GM23338 (cell line): Measurements from ENCODE around the gene FNIP2. TPM values are rescaled to one million over a fixed set of nuclear protein-coding genes. Genes with fewer than 3 reads are reported as not detected.

Experiments
- ATAC-seq: fragments of 200-7000 bp; cut with Tn5 transposase; 3 replicates; pipeline ENCODE4 v1.9.1; 2020
- DNase-seq: peaks from one replicate; pipeline ENCODE4 v3.0.0-alpha.2; 2015; ENCODE audit warnings: low spot score
- H2AFZ ChIP-seq: fragments of 200-600 bp; sonication (generic); 2 replicates; pipeline ENCODE4 v1.8.0; 2016; ENCODE audit warnings: antibody characterized with exemption, mild to moderate bottlenecking, moderate library complexity
- H3F3A ChIP-seq: fragments of 200-600 bp; sonication (generic); replicated peaks from 2 replicates; pipeline ENCODE4 v1.8.0; 2017; ENCODE audit warnings: antibody characterized with exemption, mixed run types, low read depth
- H3K27ac ChIP-seq: fragments of 200-600 bp; sonication (generic); 2 replicates; pipeline ENCODE4 v1.6.1; 2016; ENCODE audit warnings: low read depth
- H3K27me3 ChIP-seq: fragments of 200-600 bp; sonication (generic); 2 replicates; pipeline ENCODE4 v1.8.0; 2016; ENCODE audit warnings: mild to moderate bottlenecking, mixed run types, moderate library complexity; ENCODE audit not compliant: insufficient read depth
- H3K36me3 ChIP-seq: fragments of 200-600 bp; sonication (generic); 2 replicates; pipeline ENCODE4 v1.8.0; 2016; ENCODE audit warnings: mild to moderate bottlenecking; ENCODE audit not compliant: insufficient read depth
- H3K4me1 ChIP-seq: fragments of 200-600 bp; sonication (generic); 2 replicates; pipeline ENCODE4 v1.8.0; 2016; ENCODE audit warnings: mild to moderate bottlenecking, moderate library complexity; ENCODE audit not compliant: insufficient read depth
- H3K4me2 ChIP-seq: fragments of 200-600 bp; sonication (generic); 2 replicates; pipeline ENCODE4 v1.7.1; 2017; ENCODE audit warnings: mixed run types
- H3K4me3 ChIP-seq: fragments of 200-600 bp; sonication (generic); 2 replicates; pipeline ENCODE4 v1.6.1; 2016; ENCODE audit warnings: mixed run types
- H3K79me2 ChIP-seq: fragments of 200-600 bp; sonication (generic); replicated peaks from 2 replicates; pipeline ENCODE4 v1.8.0; 2017; ENCODE audit warnings: mild to moderate bottlenecking; ENCODE audit not compliant: insufficient read depth
- H3K9me2 ChIP-seq: fragments of 200-600 bp; sonication (generic); 2 replicates; pipeline ENCODE4 v1.8.0; 2017; ENCODE audit not compliant: insufficient read depth
- H4K20me1 ChIP-seq: fragments of 200-600 bp; sonication (generic); replicated peaks from 2 replicates; pipeline ENCODE4 v1.8.0; 2017; ENCODE audit warnings: mild to moderate bottlenecking; ENCODE audit not compliant: insufficient read depth
- H3K27ac Mint-ChIP-seq: 2 replicates; pipeline ENCODE4 v1.8.0; 2020; ENCODE audit warnings: inconsistent platforms, mild to moderate bottlenecking, moderate library complexity, mixed read lengths
- H3K27me3 Mint-ChIP-seq: 3 replicates; pipeline ENCODE4 v1.8.0; 2022; ENCODE audit warnings: low read depth, mild to moderate bottlenecking, moderate library complexity, mixed read lengths, inconsistent platforms; ENCODE audit not compliant: insufficient read depth, poor library complexity
- H3K36me3 Mint-ChIP-seq: 3 replicates; pipeline ENCODE4 v1.8.0; 2021; ENCODE audit warnings: low read depth, mild to moderate bottlenecking, inconsistent platforms, moderate library complexity, mixed read lengths
- H3K4me1 Mint-ChIP-seq: 3 replicates; pipeline ENCODE4 v1.8.0; 2020; ENCODE audit warnings: mild to moderate bottlenecking, inconsistent platforms, mixed read lengths
- H3K4me3 Mint-ChIP-seq: 3 replicates; pipeline ENCODE4 v1.8.0; 2021; ENCODE audit warnings: moderate library complexity, mild to moderate bottlenecking, inconsistent platforms, mixed read lengths
- H3K9me3 Mint-ChIP-seq: 3 replicates; pipeline ENCODE4 v1.8.0; 2020; ENCODE audit warnings: moderate library complexity, mild to moderate bottlenecking, inconsistent platforms, mixed read lengths
- CREB1 ChIP-seq: fragments of 250-450 bp; sonication (Bioruptor Pico); IDR thresholded peaks from 2 replicates; pipeline ENCODE4 v1.5.0; 2020; ENCODE audit warnings: low read depth, mild to moderate bottlenecking, moderate library complexity
- EZH2 ChIP-seq: fragments of 200-600 bp; sonication (generic); IDR thresholded peaks from one replicate; pipeline ENCODE4 v1.8.0; 2017; ENCODE audit warnings: antibody characterized with exemption, mild to moderate bottlenecking, low read depth; ENCODE audit not compliant: unreplicated experiment
- EZH2phosphoT487 ChIP-seq: fragments of 200-600 bp; sonication (generic); IDR thresholded peaks from one replicate; pipeline ENCODE4 v1.8.1; 2018; ENCODE audit warnings: antibody characterized with exemption; ENCODE audit not compliant: unreplicated experiment
- JUNB ChIP-seq: IDR thresholded peaks from one replicate; pipeline ENCODE4 v1.6.1; 2016; ENCODE audit warnings: antibody characterized with exemption; ENCODE audit not compliant: unreplicated experiment
- NANOG ChIP-seq: IDR thresholded peaks from 2 replicates; pipeline ENCODE4 v1.6.1; 2016; ENCODE audit warnings: antibody characterized with exemption, borderline replicate concordance
- POLR2AphosphoS5 ChIP-seq: IDR thresholded peaks from 2 replicates; pipeline ENCODE4 v1.6.1; 2016; ENCODE audit warnings: antibody characterized with exemption, low read depth
- STAT1 ChIP-seq: IDR thresholded peaks from one replicate; pipeline ENCODE4 v1.6.1; 2016; ENCODE audit warnings: antibody characterized with exemption; ENCODE audit not compliant: unreplicated experiment
- ZNF114 ChIP-seq: fragments of 250-450 bp; sonication (Bioruptor Pico); IDR thresholded peaks from 2 replicates; pipeline ENCODE4 v1.5.0; 2020; ENCODE audit warnings: mild to moderate bottlenecking, moderate library complexity
- ZNF331 ChIP-seq: fragments of 250-450 bp; sonication (Bioruptor Pico); IDR thresholded peaks from 2 replicates; pipeline ENCODE4 v1.5.0; 2020; ENCODE audit warnings: low read depth, mild to moderate bottlenecking, moderate library complexity
- polyA plus RNA-seq: library from polyadenylated mRNA; unstranded; fragments of >200 nt; fragmentation: Nextera tagmentation; extraction: Ambion mirVana; gene quantifications from 2 replicates; pipeline ENCODE4 v1.2.1, GENCODE V29; 2016
- total RNA-seq: library from RNA; depleted of rRNA; stranded (reverse); fragments of >200 nt; shearing (Covaris generic); gene quantifications from 2 replicates; pipeline ENCODE4 v1.2.3, GENCODE V29; 2014
- TF ChIP-seq, protein P1 (sequence below): IDR thresholded peaks from 2 replicates; pipeline ENCODE4 v1.6.1; 2016; ENCODE audit warnings: antibody characterized with exemption
- TF ChIP-seq, protein P2 (sequence below), 2 experiments: fragments of 200-600 bp in 1 of 2; sonication (generic) in 1 of 2; conservative IDR thresholded peaks; 2 replicates each; pipeline versions ENCODE4 v1.5.1 to v1.6.1; 2016 to 2017; ENCODE audit warnings: antibody characterized with exemption in 2 of 2, low read depth in 2 of 2, mild to moderate bottlenecking in 2 of 2, moderate library complexity in 1 of 2
- TF ChIP-seq, protein P3 (sequence below): IDR thresholded peaks from one replicate; pipeline ENCODE4 v1.6.1; 2018; ENCODE audit warnings: antibody characterized with exemption; ENCODE audit not compliant: unreplicated experiment
- TF ChIP-seq, protein P4 (sequence below): fragments of 250-450 bp; sonication (Bioruptor Pico); IDR thresholded peaks from 2 replicates; pipeline ENCODE4 v1.5.0; 2020; ENCODE audit warnings: mild to moderate bottlenecking, moderate library complexity

Gene FNIP2
- total and polyA plus RNA-seq, 2 experiments from 2014 or later = 2.7 to 17.2 TPM

DNA sequence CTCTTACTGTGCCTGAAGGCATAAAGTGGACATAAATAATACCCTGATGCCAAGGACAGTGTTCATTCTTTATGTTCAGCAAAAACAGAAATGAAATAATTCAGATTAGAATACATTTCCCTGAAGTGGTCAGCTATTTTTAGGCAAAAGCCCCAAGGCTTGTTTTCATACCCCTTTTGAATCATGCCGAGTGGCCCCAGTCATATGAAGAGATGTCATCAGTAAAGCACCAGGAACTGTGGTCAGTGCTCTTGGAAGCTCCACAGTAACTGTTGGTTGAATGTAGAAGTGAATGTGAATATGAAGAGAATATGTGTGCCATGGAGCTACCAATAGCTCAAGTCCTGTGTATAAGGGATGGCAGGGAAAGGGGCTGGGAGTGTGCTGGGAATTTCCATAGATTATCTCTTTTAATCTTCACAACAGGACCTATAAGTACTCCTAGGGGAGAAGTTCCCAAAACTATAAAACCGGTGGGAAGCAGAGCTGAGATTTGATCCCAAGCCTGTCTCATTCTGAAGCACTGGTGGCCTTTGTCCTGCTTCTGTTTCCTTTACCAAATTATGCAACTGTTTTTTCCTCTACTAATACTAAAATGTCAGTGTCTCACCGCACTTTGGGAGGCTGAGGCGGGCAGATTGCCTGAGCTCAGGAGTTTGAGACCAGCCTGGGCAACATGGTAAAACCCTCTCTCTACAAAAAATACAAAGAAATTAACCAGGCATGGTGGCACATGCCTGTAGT lies 52.6 kb downstream of the FNIP2 start:
- Histone ChIP-seq H3F3A (no peaks in the 10 kb centered on the region), H2AFZ (no peak overlapping the region), H3K27ac (no peak overlapping the region), H3K36me3 (no peaks in the 10 kb centered on the region), H3K9me2 (no peaks in the 10 kb centered on the region), H3K4me1 (0 out of 2 replicates have a peak, but pooled peaks cover 3% of the 10 kb centered on the region), H3K4me3 (no peak overlapping the region), H3K4me2 (no peak overlapping the region), H3K27me3 (no peaks in the 10 kb centered on the region), H3K79me2 (no peaks in the 10 kb centered on the region; the same call in 1 of the 2 replicates), H4K20me1 (no peaks in the 10 kb centered on the region)
- H3K27ac Mint-ChIP-seq = no peak overlapping the region
- no peak overlapping the region for H3K4me3 Mint-ChIP-seq
- ATAC-seq (no peak), DNase-seq (no peak)
- TF ChIP-seq ZNF331 (CRISPR knock-in tag) = no peak
- no peak for TF ChIP-seq EZH2phosphoT487
- no peak for TF ChIP-seq EZH2
- TF ChIP-seq CREB1 = no peak
- TF ChIP-seq JUNB = no peak
- TF ChIP-seq, protein P1, sequence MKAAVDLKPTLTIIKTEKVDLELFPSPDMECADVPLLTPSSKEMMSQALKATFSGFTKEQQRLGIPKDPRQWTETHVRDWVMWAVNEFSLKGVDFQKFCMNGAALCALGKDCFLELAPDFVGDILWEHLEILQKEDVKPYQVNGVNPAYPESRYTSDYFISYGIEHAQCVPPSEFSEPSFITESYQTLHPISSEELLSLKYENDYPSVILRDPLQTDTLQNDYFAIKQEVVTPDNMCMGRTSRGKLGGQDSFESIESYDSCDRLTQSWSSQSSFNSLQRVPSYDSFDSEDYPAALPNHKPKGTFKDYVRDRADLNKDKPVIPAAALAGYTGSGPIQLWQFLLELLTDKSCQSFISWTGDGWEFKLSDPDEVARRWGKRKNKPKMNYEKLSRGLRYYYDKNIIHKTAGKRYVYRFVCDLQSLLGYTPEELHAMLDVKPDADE = no peak
- TF ChIP-seq, protein P2, sequence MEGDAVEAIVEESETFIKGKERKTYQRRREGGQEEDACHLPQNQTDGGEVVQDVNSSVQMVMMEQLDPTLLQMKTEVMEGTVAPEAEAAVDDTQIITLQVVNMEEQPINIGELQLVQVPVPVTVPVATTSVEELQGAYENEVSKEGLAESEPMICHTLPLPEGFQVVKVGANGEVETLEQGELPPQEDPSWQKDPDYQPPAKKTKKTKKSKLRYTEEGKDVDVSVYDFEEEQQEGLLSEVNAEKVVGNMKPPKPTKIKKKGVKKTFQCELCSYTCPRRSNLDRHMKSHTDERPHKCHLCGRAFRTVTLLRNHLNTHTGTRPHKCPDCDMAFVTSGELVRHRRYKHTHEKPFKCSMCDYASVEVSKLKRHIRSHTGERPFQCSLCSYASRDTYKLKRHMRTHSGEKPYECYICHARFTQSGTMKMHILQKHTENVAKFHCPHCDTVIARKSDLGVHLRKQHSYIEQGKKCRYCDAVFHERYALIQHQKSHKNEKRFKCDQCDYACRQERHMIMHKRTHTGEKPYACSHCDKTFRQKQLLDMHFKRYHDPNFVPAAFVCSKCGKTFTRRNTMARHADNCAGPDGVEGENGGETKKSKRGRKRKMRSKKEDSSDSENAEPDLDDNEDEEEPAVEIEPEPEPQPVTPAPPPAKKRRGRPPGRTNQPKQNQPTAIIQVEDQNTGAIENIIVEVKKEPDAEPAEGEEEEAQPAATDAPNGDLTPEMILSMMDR (conservative IDR thresholded peaks at IDR 0.05; ENCODE audit: low read depth in 2 of 2) = no peak
- TF ChIP-seq NANOG = no peak
- TF ChIP-seq STAT1 = no peak
- TF ChIP-seq POLR2AphosphoS5 = no peak
- no peak for TF ChIP-seq ZNF114 (CRISPR knock-in tag)
- TF ChIP-seq, protein P3, sequence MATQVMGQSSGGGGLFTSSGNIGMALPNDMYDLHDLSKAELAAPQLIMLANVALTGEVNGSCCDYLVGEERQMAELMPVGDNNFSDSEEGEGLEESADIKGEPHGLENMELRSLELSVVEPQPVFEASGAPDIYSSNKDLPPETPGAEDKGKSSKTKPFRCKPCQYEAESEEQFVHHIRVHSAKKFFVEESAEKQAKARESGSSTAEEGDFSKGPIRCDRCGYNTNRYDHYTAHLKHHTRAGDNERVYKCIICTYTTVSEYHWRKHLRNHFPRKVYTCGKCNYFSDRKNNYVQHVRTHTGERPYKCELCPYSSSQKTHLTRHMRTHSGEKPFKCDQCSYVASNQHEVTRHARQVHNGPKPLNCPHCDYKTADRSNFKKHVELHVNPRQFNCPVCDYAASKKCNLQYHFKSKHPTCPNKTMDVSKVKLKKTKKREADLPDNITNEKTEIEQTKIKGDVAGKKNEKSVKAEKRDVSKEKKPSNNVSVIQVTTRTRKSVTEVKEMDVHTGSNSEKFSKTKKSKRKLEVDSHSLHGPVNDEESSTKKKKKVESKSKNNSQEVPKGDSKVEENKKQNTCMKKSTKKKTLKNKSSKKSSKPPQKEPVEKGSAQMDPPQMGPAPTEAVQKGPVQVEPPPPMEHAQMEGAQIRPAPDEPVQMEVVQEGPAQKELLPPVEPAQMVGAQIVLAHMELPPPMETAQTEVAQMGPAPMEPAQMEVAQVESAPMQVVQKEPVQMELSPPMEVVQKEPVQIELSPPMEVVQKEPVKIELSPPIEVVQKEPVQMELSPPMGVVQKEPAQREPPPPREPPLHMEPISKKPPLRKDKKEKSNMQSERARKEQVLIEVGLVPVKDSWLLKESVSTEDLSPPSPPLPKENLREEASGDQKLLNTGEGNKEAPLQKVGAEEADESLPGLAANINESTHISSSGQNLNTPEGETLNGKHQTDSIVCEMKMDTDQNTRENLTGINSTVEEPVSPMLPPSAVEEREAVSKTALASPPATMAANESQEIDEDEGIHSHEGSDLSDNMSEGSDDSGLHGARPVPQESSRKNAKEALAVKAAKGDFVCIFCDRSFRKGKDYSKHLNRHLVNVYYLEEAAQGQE = no peak
- TF ChIP-seq, protein P4, sequence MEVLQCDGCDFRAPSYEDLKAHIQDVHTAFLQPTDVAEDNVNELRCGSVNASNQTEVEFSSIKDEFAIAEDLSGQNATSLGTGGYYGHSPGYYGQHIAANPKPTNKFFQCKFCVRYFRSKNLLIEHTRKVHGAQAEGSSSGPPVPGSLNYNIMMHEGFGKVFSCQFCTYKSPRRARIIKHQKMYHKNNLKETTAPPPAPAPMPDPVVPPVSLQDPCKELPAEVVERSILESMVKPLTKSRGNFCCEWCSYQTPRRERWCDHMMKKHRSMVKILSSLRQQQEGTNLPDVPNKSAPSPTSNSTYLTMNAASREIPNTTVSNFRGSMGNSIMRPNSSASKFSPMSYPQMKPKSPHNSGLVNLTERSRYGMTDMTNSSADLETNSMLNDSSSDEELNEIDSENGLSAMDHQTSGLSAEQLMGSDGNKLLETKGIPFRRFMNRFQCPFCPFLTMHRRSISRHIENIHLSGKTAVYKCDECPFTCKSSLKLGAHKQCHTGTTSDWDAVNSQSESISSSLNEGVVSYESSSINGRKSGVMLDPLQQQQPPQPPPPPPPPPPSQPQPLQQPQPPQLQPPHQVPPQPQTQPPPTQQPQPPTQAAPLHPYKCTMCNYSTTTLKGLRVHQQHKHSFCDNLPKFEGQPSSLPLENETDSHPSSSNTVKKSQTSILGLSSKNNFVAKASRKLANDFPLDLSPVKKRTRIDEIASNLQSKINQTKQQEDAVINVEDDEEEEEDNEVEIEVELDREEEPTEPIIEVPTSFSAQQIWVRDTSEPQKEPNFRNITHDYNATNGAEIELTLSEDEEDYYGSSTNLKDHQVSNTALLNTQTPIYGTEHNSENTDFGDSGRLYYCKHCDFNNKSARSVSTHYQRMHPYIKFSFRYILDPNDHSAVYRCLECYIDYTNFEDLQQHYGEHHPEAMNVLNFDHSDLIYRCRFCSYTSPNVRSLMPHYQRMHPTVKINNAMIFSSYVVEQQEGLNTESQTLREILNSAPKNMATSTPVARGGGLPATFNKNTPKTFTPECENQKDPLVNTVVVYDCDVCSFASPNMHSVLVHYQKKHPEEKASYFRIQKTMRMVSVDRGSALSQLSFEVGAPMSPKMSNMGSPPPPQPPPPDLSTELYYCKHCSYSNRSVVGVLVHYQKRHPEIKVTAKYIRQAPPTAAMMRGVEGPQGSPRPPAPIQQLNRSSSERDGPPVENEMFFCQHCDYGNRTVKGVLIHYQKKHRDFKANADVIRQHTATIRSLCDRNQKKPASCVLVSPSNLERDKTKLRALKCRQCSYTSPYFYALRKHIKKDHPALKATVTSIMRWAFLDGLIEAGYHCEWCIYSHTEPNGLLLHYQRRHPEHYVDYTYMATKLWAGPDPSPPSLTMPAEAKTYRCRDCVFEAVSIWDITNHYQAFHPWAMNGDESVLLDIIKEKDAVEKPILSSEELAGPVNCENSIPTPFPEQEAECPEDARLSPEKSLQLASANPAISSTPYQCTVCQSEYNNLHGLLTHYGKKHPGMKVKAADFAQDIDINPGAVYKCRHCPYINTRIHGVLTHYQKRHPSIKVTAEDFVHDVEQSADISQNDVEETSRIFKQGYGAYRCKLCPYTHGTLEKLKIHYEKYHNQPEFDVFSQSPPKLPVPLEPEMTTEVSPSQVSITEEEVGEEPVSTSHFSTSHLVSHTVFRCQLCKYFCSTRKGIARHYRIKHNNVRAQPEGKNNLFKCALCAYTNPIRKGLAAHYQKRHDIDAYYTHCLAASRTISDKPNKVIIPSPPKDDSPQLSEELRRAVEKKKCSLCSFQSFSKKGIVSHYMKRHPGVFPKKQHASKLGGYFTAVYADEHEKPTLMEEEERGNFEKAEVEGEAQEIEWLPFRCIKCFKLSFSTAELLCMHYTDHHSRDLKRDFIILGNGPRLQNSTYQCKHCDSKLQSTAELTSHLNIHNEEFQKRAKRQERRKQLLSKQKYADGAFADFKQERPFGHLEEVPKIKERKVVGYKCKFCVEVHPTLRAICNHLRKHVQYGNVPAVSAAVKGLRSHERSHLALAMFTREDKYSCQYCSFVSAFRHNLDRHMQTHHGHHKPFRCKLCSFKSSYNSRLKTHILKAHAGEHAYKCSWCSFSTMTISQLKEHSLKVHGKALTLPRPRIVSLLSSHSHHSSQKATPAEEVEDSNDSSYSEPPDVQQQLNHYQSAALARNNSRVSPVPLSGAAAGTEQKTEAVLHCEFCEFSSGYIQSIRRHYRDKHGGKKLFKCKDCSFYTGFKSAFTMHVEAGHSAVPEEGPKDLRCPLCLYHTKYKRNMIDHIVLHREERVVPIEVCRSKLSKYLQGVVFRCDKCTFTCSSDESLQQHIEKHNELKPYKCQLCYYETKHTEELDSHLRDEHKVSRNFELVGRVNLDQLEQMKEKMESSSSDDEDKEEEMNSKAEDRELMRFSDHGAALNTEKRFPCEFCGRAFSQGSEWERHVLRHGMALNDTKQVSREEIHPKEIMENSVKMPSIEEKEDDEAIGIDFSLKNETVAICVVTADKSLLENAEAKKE (CRISPR knock-in tag) = no peak
- no peaks in the 10 kb centered on the region for H3K27me3 Mint-ChIP-seq
- no peaks in the 10 kb centered on the region for H3K9me3 Mint-ChIP-seq
- H3K4me1 Mint-ChIP-seq = peaks cover 27% of the 10 kb centered on the region
- no peaks in the 10 kb centered on the region for H3K36me3 Mint-ChIP-seq
